NCI-H146 treated with DMSO at 0.1 percent for 48 hours (cell line): ENCODE data around the gene ARF3.
"Not testable (repeated sequence)": the region's sequence is repeated elsewhere in the genome, so short reads cannot be mapped to it uniquely, and the experiment has no call there.

Experiments used
- DNase-seq: peaks from one replicate; lab custom pipeline; 2025; ENCODE audit not compliant: unreplicated experiment; lab: John Stamatoyannopoulos, UW

ARF3 gene

DNA sequence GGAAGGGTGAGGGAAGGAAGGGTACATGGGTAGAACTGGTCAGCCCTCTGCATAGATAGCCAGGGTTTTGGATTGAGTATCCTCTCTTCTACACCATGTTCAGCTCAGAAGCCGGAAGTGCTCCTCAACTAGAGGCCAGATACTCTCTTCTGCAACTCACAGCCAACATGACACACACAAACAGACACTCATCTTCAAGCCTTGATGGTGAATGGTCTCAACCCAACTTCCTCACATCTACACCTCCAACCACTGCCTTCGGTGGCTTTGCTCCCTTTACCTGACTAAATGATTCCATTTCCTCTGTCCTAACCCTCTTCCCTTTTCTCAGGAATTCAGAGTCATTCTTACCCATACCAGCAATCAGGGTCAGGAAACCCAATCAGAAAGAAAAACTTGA lies 24.4 kb downstream of the ARF3 start:
- DNase-seq: no peak

DNA sequence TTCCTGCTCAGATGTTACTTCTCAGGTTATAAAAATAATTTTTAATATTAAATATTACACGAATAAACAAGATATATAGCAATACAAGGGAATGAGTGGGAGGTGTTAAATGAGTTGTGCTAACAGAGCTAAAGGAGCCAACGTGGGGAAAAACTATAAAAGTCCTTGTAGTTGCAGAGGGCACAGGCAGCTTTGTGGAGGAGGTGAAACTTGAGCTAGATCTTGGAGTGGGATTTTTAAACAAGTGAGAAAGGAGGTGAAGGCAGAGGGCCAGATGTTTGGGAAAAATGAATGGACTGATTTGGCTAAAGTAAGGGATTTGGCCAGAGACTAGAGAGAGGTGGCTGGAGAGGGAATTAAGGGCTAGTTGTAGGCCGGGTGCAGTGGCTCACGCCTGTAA lies 26.8 kb downstream of the ARF3 start:
- no peak for DNase-seq

DNA sequence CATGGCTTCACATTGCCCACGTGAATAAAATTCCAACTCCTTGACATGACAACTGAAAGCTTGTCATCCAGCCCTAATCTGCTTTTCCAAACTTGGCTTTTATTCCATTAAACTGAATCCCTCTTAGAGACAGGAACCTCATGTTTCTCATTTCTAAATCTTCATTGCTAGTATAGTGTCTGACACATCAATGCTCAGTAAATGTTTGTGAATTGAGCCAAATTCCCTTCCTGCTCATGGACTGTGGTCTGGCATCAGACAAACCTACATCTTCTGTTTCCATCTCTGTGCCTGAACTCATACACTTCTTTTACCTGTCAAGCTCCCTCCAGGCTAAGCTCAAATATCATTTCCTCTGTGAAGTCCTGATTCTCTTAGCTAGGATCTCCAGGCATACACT lies 27.7 kb downstream of the ARF3 start:
- DNase-seq: no peak

DNA sequence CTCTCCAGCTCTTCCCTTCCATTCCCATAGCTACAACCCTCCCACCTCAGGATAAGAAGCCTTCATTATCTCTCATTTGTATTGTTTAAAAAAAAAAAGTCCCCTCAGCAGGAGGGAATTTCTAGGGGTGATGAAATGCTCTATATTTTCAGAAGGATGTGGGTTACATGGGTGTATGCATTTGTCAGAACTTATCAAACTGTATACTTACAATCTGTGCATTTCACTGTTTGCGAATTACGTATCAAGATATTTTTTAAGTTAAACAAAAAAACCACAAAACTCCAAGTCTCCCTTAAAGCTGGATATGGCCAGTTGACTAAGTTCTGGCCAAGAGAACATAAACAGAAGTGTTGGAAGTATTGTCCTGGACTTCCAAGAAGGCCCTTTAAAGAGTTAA lies 30.0 kb downstream of the ARF3 start:
- DNase-seq: no peak

DNA sequence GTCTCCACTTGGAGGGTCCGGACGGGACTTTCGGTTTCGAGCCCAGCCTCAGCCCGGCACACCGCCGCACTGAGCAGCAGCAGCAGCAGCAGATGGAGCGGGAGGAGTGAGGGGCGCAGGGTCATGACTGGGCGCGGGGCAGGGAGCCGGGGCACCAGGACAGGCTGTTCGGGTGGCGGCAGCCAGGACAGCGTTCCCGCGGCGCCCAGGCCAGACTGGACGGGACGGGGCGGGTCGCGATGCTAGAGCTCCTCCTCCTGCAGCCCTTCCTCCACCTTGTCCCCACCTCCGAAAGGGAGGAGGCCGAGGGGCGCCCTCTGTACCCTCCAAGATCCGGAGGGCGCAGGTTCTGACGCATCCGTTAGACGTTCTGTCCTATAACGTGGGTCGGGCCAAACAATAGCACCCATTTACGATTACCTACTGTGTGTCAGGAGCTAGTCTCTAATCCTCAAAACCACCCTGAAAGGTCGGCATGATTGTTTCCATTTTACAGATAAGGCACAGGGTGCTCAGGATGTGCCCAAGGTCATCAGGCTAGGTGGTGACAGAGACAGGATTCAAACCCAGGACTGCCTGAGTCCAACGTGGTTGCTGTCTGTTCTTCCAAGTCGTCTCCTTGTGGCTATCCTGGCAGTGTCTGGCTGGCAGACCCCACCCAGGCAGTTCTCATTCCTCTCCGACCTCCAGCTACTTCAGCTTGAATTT lies 31.8 kb downstream of the ARF3 start, which contains the start of gene FKBP11:
Gene FKBP11, minus strand, starts transcription at position 189 of the 708 bp plus-strand sequence. Its CDS starts 64 bp downstream, at position 125.
- DNase-seq: no peak

DNA sequence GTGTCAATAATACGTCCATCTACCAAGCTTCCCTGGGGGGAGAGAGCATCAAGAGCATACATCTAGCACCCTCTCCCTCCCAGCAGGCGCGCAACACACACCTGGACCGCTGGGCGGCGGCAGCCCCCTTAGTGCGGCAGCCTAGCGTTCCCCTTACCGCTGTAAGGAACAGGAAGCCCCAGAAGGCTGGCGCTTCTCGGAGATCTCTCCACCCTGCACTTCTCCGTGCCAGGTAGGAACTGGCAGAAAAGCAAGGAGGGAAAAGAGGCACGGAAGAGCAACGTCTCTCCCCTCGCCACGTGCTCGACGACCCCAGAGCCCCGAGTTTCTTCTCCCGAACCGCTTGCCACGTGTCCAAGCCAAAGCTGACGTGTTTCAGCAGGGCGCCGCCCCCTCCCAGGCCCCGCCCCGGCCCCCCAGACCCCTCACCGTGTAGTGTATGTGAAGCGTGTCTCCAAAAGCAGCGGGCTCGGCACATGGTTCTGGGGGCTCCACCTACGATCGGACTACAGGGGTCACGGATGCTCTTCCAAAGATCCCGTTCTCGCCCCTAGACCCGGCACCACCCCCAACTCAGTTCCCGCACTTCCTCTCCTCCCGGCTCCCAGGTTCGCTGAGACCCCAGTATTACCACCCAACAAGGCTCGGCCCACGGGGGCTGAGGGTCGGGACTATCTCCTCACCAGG lies 32.5 kb downstream of the ARF3 start:
- DNase-seq: peak; percentile 36

DNA sequence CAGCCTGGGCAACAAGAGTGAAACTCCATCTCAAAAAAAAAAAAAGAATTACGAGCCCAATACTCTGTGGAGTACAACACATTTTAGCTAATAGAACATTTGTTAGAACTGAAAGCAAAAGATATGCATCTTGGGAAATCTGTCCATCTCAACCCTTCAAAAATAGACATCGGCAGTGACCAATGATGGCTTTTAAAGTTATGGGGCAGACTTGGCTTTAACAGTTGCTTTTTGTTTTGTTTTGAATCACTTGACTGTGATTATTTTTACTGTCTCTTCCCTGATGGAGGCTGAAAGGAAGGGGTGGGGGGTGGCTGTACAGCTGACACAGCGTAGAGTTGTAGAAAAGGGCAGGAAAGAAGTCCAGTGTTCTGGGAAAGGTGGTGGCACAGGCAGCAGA lies 34.2 kb downstream of the ARF3 start:
- no peak for DNase-seq

DNA sequence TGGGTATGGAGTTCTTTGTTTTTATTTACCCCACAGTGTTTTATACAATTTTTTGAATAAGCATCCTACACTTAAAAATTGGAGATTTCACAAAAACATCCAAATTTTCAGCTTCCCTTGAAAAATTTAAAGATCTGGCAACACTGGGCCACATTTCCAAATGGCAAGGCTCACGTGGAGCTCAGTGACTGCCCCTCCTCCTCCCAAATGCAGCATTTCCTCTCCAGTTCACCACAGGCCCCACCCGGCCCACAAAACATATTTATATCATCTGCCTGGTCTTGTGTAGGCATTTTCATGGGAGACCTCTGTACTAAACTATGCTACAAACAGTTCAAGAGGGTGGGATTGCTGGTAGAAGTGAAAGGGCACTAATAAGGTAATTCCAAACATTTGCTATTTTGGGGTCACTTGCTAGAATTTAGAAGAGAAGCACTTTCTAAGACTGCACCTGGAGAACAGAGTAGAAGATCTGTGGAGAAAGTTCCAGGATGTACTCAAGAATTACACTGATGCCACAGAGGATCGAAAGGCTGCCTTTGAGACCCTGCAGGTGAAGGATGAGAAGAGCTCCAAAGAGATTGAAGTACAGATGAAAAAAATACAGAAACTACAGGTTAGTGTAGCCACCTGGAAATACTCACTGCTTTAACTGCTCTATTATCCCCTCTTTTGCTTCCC lies 39.3 kb downstream of the ARF3 start:
- no peak for DNase-seq

DNA sequence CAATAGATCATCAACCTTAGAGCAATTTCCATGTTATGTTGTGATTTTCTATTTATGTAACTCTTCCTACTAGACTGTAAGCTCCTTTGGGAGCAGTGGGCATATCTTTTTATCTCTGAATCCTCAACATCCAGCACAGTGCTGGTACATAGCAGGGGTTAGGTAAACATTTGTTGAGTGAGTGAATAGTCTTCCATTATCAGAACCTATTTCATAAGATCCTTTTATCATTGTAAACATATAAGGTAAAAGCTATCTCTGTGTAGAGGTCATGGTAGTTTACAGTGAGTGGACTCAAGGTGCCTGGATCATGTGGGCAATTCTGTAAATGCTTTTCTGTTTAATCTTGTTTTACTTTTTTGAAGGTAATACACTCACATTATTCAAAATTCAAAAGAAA lies 47.1 kb downstream of the ARF3 start:
- peak; percentile 72 for DNase-seq

DNA sequence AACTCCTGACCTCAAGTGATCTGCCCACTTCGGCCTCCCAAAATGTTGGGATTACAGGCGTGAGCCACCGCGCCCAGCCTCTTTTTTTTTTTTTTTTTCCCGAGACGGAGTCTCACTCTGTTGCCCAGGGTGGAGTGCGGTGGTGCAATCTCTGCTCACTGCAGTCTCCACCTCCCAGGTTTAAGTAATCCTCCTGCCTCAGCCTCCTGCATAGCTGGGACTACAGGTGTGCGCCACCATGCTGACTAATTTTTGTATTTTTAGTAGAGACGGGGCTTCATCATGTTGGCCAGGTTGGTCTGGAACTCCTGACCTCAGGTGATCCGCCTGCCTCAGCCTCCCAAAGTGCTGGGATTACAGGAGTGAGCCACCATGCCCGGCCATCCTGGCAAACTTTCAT lies 47.6 kb downstream of the ARF3 start:
- DNase-seq: not testable (repeated sequence)

DNA sequence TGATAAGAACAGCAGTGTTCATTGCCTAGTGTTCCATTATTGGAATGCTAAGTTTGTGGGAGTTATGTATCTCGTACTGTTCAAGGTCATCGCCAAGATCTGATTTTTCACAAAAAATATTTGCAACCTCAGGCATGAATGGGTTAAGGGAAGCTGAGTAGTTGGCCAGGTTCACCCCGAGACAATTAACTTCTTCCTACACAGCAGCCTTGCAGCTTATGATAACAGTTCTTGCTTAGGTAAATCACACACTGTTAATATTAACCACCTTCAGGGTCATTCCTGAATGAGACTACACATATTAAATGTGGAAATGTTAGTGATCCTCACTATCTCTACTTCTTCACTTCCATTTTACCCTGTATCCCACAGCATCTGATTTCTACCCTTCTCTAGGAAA lies 50.0 kb downstream of the ARF3 start:
- no peak for DNase-seq

DNA sequence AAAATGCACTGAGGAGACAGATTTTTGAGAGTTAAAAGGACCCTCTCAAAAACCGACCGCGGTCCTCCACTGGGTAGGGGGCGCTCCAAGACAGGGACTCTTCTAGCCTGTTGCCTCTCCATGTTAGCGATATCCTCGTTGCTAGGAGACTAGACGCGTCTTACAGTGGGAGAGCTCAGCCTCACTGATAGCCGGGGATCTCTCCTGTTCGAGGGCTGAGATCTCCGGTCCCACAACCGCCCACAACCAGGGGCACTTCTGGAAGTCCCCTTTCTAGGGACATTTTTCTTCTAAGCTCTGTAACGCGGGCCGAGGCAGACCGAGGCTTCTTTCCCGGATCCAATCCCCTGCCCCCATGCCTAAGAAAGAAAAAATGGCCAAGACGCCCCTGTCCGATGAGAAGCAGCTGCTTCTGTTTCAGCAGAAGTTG lies 53.3 kb downstream of the ARF3 start:
- DNase-seq: peak; percentile 78

DNA sequence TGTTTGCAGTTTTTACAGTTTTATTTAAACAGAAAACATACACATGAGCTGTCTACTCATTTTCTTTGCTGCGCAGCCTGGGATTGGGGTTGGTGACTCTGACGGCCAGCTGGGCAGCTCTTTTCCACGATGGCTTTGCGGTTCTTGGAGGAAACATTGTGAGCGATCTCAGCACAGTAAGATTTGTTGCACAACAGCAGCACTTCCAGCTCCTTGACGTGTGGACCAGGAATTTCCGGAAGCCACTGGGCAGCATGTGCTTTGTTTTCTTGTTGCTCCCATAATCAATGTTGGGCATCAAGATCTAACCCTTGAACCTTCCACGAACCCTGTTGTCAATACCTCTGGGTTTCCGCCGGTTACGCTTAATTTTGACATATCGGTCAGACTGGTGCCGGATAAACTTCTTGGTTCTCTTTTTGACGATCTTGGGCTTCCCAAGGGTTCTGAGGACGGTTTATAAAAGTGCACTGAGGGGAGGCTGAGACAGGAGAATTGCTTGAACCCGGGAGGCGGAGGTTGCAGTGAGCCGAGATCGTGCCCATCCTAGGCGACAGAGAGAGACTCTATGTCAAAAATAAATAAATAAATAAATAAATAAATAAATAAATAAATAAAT lies 53.8 kb downstream of the ARF3 start:
- DNase-seq: no peak

DNA sequence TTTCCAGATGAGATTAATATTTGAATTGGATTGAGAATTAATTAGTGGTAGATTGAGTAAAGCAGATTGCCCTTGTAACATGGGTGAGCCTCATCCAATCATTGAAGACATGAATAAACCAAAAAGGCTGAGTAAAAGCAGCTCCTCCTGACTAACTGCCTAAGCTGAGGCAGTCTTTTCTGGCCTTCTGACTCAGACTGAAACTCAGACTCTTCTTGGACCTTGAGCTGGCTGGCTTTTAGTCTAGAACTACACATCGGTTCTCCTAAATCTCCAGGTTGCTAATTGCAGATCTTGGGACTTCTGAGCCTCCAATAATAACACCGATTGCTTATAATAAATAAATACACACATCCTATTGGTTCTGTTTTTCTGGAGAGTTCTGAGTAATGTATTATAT lies 56.0 kb downstream of the ARF3 start:
- no peak for DNase-seq

DNA sequence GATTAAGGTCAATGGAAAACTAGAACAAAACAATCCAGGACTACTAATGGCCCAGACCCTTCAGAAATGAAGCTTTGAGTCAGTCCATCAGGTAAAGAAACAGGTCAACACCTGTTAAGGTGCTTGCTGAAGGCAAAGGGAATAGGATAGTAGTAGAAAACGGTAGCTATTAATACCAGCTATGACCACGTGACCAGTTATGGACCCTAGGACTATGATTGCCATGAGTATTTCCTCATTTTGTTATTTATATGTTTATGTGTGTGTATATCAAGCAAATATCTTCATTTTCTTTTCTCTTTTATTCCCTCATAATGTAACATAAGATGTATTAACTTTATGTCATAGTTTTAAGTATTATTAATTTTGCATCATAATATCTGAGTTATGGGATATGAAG lies 57.6 kb downstream of the ARF3 start:
- no peak for DNase-seq

DNA sequence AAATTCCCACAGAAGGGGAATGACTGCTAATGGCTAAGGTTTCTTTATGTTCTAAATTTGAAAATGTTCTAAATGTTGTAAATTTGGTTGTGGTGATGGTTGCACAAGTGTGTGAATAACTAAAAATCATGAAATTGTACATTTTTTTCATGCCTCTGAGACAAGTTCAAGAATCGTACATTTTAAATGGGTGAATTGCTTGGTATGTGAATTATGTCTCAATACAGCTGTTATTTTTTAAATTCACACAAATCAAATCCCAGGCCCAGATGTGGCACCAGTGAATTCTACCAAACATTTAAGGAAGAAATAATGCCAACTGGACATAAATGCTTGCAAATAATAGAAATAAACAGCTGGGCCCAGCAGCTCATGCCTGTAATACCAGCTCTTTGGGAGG lies 63.0 kb downstream of the ARF3 start:
- no peak for DNase-seq

DNA sequence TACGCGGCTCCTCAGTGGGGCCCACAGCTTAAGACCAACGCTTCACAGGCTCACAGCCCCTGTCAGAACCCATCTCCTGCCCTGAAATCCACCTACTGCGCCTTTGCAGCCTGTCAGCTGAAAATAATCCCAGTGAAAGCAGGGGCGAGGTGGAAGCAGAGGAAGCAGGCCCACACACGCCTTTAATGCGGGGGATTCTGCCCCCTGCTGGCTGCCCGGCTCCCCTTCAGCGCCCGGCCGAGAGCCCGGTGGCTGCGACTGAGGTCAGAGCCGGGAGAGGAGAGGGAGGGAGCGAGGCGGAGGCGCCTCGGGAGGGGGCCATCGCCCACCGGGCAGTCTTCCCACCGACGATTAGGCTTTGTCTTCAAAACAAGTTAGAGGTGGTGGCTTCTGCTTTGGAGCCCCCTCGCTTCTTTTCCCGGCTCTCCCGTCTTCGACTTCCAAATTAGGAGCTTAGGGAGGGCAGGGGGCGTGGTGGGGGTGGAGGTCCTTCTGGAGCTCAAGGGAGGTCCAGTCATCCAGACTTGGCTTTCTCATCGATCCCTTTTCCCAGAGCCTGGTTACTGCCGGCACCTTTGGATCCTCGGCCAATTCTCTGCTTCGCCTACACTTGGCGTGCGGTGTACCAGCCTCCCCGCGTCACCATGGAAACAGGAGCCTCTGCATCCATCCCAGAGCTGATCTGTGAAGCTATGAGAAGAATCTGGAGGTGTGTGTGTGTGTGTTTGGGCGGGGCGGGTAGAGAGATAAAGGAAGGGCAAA lies 66.4 kb downstream of the ARF3 start:
- DNase-seq: peak; percentile 69

DNA sequence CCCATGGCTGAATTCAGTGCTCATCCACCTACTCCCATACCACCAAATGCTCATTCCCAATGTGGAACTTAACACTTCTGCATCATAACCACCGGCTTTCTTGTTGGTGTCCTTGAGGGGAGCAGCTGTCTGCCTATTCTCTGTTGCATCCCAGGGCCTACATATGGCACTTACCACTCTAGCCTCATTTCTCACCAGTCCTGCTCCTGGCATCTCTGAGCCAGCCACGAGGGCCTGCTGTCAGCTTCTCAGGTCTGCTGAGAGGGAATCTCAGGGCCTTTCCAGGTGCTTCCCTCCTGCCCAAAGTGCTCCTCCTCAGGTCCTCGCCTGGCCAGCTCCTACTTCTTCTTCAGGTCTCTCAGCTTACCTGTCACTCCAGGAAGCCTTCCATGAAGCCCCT lies 67.6 kb downstream of the ARF3 start:
- DNase-seq: no peak
